Effector memory CD8-positive, alpha-beta T cell (primary cell): ENCODE measurements around the gene RNF2.

Source experiments
- ATAC-seq: fragments of 150-1000 bp; cut with Tn5 transposase; replicated peaks from 2 replicates; pipeline ENCODE4 v1.10.0; 2021; ENCODE audit warnings: mild to moderate bottlenecking, moderate library complexity
- DNase-seq, 3 experiments: peaks; one replicate each; pipeline ENCODE4 v3.0.0; 2021
- H3K27ac Mint-ChIP-seq, 2 donors: one replicate each; pipeline ENCODE4 v1.8.0; 2022; ENCODE audit warnings: mild to moderate bottlenecking in 2 of 2, mixed read lengths in 2 of 2, moderate library complexity in 2 of 2
- H3K27me3 Mint-ChIP-seq, 2 donors: one replicate each; pipeline ENCODE4 v1.8.0; 2022; ENCODE audit warnings: mixed read lengths in 2 of 2
- H3K36me3 Mint-ChIP-seq: one replicate; pipeline ENCODE4 v1.8.0; 2022; ENCODE audit warnings: mild to moderate bottlenecking, moderate library complexity, mixed read lengths; ENCODE audit not compliant: insufficient read depth
- H3K4me1 Mint-ChIP-seq, 2 donors: one replicate each; pipeline ENCODE4 v1.8.0; 2022; ENCODE audit warnings: low read depth in 2 of 2, mixed read lengths in 2 of 2
- H3K4me3 Mint-ChIP-seq, 2 donors: one replicate each; pipeline ENCODE4 v1.8.0; 2022; ENCODE audit warnings: mild to moderate bottlenecking in 2 of 2, mixed read lengths in 2 of 2, moderate library complexity in 2 of 2
- H3K9me3 Mint-ChIP-seq, 2 donors: one replicate each; pipeline ENCODE4 v1.8.0; 2022; ENCODE audit warnings: mixed read lengths in 2 of 2

The RNF2 gene

DNA sequence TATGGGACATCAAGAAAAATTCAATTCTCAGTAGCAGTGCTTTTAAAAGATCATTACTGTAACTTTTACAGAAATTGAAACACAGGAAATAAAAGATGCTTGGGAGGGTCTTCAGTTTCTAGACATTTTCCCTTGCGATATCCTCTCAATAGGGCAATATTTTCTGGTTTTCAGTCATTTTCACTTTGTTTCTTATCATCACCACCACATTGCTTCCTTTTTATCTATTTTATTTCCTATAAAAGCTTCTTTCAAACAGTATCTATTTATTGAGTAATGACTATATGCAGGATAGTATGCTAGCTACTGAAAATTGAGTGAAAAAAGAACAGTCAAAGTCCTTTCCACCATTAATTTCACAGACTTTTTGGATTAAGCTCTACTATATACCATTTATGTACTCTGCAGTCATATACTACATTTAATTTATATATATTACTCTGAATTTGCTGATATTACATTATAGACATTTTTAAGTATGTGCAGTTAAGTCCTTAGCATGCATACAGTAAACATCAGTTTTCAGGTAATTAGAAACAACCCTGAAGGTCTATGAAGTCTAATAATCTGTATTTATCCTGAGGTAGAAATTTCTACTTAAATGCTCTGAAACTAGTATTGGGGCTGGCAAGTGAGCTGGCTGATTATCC, 92.7 kb downstream of the RNF2 start:
- Mint-ChIP-seq H3K27me3 (no peaks in the 10 kb centered on the region), H3K9me3 (no peaks in the 10 kb centered on the region), H3K27ac (peak overlapping the region in 1 of 2 donors; percentile 12), H3K36me3 (peaks cover 55% of the 10 kb centered on the region), H3K4me1 (no peaks in the 10 kb centered on the region), H3K4me3 (no peak overlapping the region)
- ATAC-seq (no peak), DNase-seq (no peak)

DNA sequence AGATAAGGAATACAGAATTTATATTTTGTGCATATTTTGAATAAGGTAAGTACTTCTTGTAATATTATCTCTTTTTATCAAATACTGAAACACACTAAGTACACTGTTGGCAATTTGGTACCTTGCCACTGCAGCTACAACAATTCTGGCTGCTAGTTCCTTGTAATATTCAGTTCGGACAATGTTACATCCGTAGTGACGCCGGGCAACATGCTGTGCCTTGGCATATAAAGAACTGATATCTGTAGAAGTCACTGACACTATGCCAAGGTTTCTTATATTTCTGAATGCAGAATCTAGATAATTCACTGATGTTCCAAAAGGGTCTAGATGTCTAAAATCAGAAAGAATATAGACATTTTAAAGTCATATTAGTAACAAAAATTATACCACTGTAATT, 93.9 kb downstream of the RNF2 start:
- Mint-ChIP-seq H3K4me1 (no peaks in the 10 kb centered on the region), H3K9me3 (no peaks in the 10 kb centered on the region), H3K4me3 (no peak overlapping the region), H3K27ac (no peak overlapping the region), H3K27me3 (no peaks in the 10 kb centered on the region), H3K36me3 (peaks cover 49% of the 10 kb centered on the region)
- ATAC-seq (no peak), DNase-seq (no peak)

DNA sequence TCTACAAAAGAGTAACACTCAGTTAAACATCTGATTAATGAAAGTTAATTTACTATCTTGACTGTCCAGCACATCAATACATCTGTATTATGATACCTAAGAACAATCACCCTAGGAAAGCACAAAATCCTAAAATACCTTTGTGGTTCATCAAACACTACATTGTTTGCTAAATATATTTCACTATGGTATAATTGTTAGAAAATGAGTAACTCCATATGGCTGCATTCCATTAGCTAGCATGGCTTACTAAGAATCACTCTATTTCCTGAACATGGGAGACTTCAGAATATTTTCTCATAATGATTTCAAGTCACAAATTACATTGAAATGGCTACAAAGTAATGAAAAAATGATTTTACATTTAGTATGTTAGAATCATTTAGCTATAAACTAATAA, 98.9 kb downstream of the RNF2 start:
- no peaks in the 10 kb centered on the region for H3K27me3 Mint-ChIP-seq
- DNase-seq (no peak), ATAC-seq (no peak)
- H3K4me1 Mint-ChIP-seq, result peaks cover 0 to 6% of the 10 kb centered on the region in 2 donors
- no peak overlapping the region for H3K27ac Mint-ChIP-seq
- H3K9me3 Mint-ChIP-seq, result no peaks in the 10 kb centered on the region
- no peak overlapping the region for H3K4me3 Mint-ChIP-seq
- H3K36me3 Mint-ChIP-seq, result peaks cover 54% of the 10 kb centered on the region

DNA sequence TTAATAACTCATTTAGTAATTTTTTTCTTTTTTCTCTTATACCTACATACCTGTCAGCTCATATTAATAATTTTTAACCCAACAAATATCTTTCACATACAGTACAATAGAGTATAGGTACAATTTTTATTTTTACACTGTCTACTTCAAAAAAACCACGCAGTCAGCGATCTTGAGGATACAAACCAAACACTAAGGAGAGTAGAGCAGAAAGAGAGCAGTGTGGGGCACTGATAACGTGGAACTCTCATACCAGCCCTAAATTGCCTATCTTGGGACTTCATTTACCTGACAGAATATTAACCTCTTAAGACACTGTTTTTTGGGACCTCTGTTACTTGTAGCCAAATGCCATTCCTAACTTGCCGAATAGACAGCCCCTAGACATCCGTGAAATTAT, 105.9 kb downstream of the RNF2 start:
- H3K27me3 Mint-ChIP-seq, result no peaks in the 10 kb centered on the region
- no peak overlapping the region for H3K27ac Mint-ChIP-seq
- no peaks in the 10 kb centered on the region for H3K9me3 Mint-ChIP-seq
- H3K4me1 Mint-ChIP-seq, result peaks cover 7 to 32% of the 10 kb centered on the region in 2 donors
- H3K4me3 Mint-ChIP-seq, result no peak overlapping the region
- peaks cover 36% of the 10 kb centered on the region for H3K36me3 Mint-ChIP-seq
- ATAC-seq, result no peak
- no peak for DNase-seq
